Measurements from ENCODE around the gene SMAD4.
"Not testable (repeated sequence)": the region's sequence is repeated elsewhere in the genome, so short reads cannot be mapped to it uniquely, and the experiment has no call there.

SMAD4 gene

GRCh38 chr18:51111633-51112355 is 81.8 kb downstream of the SMAD4 start:
- DNase-seq (ENCODE audit: low read depth): not testable (repeated sequence)

GRCh38 chr18:51116996-51117395 is 87.0 kb downstream of the SMAD4 start:
- DNase-seq (ENCODE audit: low read depth): not testable (repeated sequence)

- not testable (repeated sequence) for DNase-seq (ENCODE audit: low read depth)
Observed at GRCh38 chr18:51119561-51119960, 89.5 kb downstream of the SMAD4 start.

- DNase-seq (ENCODE audit: low read depth): not testable (repeated sequence)
Observed at GRCh38 chr18:51119976-51120375, 90.0 kb downstream of the SMAD4 start.

- no peak for DNase-seq (ENCODE audit: low read depth)
Observed at GRCh38 chr18:51120809-51121596, 91.0 kb downstream of the SMAD4 start.

DNA sequence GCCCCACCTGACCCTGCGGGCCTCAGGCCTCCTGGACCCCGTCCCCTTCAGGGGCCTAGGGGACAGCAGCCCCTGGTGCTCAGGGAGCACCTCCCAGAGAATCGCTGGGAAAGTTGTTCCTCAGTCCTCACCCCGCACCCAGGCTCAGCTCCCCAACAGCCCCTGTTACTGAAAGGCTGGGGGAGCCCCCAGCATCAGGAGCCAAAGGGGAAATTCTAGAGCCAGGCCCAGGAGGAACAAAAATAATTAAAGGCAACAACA is 91.5 kb downstream of the SMAD4 start:
- no peak for DNase-seq (ENCODE audit: low read depth)

DNA sequence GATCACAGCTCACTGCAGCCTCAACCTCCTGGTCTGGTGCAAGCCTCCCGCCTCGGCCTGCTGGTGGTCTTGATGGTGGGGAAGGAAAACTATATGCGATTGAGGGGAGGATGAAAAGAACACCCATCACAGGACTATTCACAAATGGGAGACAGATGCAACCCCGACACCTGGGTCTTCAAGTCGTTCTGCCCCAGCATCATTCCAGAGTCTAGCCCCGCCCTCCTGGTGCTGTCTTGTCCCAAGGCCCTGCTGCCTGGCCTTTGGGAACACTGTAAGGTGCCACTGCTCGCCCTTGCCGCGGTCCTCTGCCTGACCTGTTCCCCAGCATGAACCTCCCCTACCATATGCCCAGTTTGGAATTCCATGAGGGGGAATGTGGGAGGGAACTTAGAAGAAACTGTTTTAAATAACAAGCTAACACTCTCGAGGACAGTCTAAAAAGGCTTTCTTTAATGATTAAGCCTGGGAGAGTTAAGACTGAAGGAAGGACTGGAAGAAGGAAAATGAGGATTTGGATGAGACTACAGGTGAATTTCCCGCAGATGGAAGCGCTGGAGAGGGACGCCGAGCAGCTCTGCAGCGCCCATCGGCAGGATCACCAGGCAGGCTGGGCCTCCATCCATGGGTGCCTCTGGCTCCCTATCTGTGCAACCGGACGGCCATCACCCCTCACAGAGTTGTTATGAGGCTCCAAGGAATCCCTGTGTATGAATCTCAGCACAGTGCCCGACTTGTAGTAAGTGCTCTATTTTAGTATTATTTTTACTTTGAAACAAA is 92.4 kb downstream of the SMAD4 start:
- DNase-seq (ENCODE audit: low read depth): no peak

- DNase-seq (ENCODE audit: low read depth): no peak
Observed at GRCh38 chr18:51123046-51123395, 93.0 kb downstream of the SMAD4 start.

DNA sequence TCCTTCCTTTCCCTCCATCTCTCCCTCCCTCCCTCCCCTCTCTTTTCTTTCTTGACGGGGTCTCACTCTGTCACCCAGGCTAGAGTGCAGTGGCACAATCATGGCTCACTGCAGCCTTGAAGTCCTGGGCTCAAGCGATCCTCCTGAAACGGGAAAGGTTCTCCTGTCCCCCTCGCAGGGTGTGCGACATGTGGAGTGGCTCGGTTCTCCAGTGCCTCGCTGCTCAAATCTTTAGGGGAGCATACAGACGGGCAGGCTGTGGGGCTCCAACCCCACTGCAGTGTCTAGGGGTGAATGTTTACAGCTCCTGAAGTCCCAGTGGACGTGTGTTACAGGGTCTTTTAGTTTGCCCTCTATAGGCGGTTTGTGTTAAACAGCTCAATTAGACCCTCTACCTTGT is 93.5 kb downstream of the SMAD4 start:
- no peak for DNase-seq (ENCODE audit: low read depth)

- DNase-seq (ENCODE audit: low read depth): no peak
Observed at GRCh38 chr18:51123936-51124486, 94.0 kb downstream of the SMAD4 start.

DNA sequence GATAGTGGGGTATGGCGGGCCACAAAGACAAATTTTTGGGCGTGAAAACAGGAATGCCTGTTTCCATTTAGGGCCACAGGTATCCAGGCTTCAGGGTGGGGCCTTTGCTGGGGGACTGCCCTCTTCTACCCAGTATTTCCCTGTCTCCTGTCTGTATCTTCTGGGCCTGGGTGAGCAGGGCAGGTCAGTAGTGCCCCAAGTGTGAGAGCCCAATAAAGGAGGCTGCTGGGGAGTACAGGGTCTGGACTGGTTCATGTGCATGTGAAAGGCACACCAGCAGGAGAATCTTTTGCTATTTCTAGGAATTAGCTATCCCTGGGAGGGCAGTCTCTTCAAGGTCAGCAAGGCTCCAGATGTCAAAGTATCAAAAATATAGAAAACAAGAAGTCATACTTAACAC is 96.0 kb downstream of the SMAD4 start:
- no peak for DNase-seq (ENCODE audit: low read depth)

DNA sequence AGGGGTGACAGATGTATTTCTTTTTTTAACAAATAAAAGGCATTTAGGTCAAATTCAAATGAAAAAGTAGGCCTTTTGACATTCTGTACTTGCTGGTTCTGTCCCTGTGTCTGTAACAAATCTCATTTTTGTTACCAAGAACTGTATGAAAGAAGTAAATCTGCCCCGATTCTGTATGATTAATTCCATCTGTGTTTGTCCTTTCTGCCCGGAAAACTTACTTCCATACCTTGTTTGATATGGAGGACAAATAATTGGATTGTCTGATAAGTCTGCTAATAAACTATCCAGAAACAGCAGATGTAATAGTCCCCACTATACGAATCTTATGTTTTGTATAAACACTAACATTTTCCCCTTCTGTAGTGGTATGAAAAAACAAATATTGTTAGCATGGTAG is 97.7 kb downstream of the SMAD4 start:
- no peak for DNase-seq (ENCODE audit: low read depth)

- DNase-seq (ENCODE audit: low read depth): no peak
Observed at GRCh38 chr18:51128533-51128932, 98.5 kb downstream of the SMAD4 start.

GRCh38 chr18:51132256-51132935 is 102.4 kb downstream of the SMAD4 start:
- no peak for DNase-seq (ENCODE audit: low read depth)

DNA sequence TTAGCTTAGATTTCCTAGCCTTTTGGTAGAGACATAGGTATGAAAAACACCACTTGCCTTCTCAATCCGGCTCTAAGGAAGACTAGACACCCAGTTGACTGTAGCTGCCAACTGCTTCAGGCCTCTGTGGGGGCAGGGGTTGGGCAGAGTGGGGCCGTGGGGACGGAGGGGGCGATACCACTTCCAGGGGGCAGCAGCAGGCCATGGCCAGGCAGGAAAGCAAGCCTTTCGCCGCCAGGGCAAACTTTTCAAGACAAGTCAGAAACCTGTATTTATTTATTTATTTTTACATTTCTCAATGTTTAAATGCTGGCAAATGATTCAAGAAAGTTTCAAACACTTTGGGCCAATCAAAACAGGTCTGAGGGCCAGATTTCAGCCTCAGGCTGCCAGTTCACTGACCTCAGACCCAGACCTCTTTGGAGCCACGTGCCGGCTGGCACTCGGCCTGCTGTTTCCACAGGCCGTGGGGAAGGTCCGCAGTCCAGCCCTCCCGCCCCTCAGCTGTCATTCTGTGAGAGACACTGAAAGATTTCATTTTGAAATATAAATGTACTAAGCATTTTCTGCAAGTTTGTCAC is 103.7 kb downstream of the SMAD4 start:
- DNase-seq (ENCODE audit: low read depth): no peak
